Embryonic facial prominence (tissue), 1 donor: ENCODE data around the gene SYNE4.
"Not testable (repeated sequence)": the region's sequence is repeated elsewhere in the genome, so short reads cannot be mapped to it uniquely, and the experiment has no call there.

ENCODE experiments used
- DNase-seq: peaks from one replicate; pipeline ENCODE4 v3.0.0-alpha.2; 2016; ENCODE audit errors: extremely low spot score

The SYNE4 gene, protein sequence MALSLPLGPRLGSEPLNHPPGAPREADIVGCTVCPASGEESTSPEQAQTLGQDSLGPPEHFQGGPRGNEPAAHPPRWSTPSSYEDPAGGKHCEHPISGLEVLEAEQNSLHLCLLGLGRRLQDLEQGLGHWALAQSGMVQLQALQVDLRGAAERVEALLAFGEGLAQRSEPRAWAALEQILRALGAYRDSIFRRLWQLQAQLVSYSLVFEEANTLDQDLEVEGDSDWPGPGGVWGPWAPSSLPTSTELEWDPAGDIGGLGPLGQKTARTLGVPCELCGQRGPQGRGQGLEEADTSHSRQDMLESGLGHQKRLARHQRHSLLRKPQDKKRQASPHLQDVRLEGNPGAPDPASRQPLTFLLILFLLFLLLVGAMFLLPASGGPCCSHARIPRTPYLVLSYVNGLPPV

DNA sequence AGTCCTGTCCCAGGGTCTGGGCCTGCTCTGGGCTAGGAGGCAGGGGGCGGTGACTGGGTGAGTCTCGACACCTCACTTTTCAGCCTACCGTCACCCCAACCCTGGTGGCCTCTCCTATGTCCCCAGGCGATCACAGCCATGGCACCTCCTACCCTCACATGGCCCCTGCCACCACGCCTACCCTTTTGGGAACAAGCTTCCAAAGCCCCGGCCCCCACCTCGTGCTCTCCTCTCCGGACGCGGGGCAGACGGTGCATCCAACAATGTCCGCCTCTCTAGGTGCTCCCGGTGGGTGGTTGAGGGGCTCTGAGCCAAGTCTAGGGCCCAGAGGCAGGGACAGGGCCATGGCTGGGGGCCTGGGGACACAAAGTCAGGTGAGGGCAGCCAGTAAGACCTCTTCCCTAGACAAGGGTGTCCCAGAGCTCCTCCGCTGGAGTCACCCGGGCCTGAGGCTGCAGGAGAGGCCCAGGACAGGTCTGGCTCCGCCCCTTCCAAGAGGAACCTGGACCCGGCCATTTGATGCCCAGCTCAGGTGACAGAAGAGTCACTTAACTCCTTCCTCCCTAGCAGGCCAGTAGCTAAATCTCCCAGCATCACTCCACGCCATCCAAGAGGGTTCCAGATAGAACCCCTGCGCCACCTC, at the start of gene SYNE4:
Gene SYNE4 (minus strand): TSS at position 478 of the 643 bp plus-strand sequence. CDS start 132 bp downstream, at position 346.
- DNase-seq: no peak

DNA sequence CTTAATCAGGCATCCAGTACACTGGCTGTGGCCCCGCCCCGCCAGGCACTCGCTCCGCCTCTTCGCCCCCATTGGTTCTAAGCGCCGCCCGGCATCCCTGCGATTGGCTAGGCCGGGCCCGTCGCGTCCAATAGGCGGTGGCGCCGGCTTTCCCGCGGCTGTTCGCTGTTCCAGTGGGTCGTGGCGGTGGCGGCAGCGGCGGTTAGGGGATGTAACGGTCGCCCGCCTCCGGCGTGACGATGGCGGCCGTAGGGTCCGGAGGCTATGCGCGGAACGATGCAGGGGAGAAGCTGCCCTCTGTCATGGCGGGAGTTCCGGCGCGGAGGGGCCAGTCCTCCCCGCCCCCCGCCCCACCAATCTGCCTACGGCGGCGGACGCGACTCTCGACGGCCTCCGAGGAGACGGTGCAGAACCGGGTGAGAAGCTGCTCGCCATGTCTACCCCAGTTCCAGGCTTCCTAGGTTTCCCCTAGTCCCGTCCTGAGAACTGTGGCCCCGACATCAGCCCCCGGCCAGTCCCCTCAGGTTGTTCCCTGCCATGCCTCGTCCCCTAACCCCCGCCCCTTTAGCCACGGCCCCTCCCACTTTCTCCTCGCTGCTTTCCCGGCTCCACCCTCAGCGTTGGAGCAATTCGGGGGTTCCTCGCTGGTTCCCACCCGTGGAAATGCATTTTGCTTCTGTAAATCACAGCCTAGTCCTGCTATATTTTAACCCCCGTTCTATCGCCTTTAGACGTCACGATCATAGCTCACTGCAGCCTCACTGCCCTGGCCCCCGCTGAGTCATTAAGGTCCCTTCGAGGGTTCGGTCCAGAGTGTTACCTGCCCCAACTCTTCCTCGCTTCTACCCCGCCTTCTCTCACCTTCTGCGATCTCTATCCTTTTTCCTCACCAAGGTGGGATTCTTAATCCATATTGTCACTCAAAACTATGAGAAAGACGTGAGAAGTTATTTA, 46.4 kb upstream of the SYNE4 start, which contains the start of gene WDR62:
Gene WDR62 (plus strand): TSS at position 165 of the 954 bp plus-strand sequence. CDS start 75 bp downstream, at position 240.
- DNase-seq: peak; percentile 85

DNA sequence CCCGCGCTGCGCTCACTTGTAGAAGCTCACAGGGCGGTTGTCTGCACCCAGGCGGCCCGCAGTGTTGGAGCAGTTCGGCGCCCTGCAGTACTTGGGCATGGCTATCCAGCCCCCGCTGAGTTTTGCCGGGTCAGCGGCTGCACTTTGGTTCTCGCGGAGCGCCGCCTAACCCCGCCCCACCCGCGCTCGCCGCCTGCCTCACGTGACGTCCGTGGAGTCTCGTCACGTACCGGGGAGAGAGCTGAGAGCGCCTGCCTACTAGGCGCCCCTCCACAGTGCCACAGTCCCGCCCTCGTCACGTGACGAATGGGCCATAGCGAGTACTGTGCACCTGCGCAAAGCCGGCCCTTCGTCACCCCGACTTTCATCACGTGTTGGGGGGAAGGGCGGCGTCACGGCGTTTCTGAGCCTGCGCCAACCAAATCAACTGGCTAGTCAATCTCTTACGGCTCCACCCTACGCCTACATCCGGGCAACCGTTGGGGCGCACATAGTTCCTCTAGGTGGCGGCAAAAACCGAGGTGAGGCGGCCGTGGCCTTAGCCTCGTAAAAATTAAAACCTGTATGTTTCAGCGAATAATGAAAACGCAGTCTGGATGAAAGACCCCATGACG, 45.6 kb upstream of the SYNE4 start, which contains the start of gene THAP8:
Gene THAP8 (minus strand): TSS at position 167 of the 614 bp plus-strand sequence. CDS start 68 bp downstream, at position 99.
- DNase-seq: peak; percentile 98

DNA sequence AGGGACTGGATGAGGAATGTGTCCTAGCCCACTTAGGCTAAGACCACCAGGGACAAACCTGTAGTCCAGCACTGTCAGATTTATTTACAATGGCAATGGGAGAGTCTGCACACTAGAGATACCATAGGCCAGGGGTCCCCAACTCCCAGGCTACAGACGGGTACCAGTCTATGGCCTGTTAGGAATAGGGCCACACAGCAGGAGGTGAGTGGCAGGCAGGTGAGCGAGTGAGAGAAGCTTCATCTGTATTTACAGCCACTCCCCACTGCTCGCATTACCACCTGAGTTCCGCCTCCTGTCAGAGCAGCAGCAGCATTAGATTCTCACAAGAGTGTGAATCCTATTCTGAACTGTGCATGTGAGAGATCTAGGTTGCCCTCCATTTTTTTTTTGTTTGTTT, 43.0 kb upstream of the SYNE4 start:
- no peak for DNase-seq

DNA sequence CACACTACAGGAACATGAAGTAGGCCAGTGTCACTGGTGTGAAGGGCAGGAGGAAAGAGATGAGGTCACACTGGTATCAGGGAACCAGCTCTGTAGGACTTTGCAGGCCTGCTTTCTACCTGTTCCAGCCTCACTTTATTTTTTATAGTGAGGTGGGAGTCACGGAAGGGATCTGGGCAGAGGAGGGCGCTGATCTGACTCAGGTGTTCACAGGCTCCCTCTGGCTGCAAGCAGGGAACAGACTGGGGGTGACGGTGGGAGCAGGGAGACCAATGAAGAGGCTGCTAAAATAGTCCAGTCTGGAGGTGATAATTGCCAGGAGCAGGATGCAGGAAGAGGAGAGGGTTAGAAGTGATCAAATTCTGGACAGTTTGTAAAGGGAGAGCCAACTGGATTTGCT, 42.6 kb upstream of the SYNE4 start:
- no peak for DNase-seq

DNA sequence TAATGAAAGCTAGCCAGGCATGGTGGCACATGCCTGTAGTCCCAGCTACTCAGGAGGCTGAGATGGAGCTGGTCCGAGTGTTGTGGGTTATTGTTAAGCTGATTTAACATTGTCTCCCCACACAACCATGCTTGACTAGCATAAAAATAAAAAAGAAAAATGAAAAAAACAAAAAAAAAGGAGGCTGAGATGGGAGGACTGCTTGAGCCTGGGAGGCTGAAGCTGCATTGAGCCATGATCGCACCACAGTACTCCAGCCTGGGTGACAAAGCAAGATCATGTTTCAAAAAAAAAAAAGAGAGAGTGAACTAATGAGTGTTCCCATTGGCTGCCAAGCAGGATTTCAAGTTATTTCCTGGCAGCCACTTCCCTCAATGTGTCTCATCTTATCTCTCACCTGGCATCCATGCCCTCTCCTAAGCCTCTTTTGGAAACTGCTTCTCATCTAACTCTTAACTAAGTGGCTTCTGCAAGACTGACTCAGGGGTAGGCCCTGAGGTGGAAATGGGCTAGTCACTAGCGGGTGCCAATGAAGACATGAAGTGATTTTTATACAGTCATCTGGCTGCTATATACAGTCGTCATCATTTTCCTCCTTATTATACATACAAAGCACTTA, 40.6 kb upstream of the SYNE4 start:
- no peak for DNase-seq

DNA sequence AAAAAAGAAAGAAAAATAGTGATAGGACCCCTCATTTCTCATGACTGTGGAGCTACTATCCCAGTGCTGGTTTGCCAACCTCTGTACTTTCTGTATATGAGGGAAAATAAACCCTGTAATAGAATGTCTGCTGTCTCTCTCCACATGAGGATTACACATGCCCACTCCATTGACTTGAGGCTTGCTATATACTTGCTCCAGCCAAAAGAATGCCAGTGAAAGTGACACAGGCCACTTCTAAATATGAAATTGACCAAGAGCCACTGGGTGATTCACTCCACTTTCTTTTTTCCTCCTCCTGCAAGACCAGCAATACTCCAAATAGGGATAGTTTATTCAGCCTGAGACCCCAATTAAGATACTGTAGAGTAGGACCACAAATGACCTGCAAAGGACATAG, 39.2 kb upstream of the SYNE4 start:
- DNase-seq: no peak

DNA sequence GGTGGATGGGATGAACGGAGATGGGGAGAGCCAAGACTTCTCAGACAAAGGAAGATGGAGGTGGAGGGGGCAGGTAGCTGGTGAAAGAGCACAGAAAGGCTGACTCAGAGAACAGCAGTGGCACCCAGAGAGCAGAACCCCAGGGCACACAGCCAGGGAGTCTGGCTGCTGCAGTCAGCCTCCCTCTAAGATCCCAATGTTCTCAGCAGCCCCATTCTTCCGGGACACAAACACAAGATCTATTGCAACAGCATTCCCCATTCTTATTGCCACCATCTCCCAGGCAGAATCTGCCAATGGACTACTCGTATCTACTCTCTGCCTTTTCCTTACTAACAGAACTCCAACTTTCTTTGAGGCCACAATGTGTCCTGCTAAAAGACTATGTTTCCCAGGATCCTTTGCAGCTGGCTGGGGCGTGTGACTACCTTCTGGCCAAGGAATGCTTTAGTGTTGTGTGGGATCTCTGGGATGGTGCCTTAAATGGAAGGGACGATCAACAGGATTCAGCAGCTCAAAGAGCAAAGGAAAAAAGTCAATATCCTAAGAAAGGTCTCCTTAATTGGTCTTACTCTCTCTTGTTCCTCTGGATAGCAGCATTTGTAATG, 37.9 kb upstream of the SYNE4 start:
- no peak for DNase-seq

DNA sequence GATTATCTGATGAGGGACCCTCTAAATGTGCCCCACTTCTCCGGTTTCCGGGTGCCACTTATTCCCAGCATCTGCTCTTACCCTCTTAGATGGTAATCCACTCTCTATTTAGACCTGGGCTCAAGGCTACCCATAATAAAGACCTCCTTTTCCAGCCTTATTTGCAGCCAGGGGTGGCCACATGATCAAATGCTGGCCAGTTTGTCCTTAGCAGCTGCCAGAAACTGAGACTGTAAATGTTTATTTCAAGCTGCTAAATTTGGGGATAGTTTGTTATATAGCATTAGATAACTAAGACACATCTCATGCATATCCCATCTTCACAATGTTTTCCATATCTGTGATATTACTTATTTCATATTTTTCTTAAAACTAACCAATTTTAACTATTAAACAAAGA, 35.3 kb upstream of the SYNE4 start:
- DNase-seq: no peak

DNA sequence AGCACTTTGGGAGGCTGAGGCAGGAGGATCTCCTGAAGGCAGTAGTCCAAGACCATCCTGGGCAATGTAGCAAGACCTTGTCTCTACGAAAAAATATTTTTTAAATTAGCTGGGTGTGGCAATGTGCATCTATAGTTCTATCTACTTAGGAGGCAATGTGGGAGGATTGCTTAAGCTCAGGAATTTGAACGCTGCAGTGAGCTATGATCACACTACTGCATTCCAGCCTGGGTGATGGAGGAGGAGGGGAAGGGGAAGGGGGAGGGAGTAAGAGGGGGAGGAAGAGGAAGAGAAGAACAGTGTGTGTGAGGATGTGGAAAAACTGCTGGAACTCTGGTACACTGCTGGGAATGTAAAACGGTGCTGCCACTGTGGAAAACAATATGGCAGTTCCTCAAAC, 33.2 kb upstream of the SYNE4 start:
- DNase-seq: no peak

DNA sequence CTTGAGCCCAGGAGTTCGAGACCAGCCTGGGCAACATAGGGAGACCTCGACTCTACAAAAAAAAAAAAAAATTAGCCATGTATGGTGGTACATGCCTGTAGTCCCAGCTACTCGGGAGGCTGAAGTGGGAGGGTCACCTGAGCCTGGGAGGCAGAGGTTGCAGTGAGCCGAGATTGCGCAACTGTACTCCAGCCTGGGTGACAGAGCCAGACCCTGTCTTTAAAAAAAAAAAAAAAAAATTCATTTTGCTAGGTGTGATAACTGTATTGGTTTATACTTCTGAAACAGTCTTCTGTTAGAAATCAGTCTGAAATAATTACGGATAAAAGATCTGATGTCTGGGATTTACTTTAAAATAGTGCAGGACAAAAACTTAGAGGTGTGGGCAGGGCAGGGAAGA, 32.5 kb upstream of the SYNE4 start:
- not testable (repeated sequence) for DNase-seq

DNA sequence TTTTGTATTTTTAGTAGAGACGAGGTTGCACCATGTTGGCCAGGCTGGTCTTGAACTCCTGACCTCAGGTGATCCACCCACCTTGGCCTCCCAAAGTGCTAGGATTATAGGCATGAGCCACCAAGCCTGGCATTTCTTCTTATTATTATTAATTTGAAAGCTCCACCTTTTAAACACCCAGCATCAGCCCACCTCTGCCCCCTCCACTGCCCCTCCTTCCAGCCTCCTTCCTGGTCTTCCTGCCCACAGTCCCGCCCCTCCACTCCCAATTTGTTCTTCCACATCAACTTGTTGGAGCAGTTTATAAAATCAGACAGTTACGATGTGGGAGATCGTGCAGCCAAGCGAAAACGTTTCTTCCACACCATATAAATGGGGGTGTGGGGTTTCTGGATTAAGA, 31.9 kb upstream of the SYNE4 start:
- DNase-seq: no peak

DNA sequence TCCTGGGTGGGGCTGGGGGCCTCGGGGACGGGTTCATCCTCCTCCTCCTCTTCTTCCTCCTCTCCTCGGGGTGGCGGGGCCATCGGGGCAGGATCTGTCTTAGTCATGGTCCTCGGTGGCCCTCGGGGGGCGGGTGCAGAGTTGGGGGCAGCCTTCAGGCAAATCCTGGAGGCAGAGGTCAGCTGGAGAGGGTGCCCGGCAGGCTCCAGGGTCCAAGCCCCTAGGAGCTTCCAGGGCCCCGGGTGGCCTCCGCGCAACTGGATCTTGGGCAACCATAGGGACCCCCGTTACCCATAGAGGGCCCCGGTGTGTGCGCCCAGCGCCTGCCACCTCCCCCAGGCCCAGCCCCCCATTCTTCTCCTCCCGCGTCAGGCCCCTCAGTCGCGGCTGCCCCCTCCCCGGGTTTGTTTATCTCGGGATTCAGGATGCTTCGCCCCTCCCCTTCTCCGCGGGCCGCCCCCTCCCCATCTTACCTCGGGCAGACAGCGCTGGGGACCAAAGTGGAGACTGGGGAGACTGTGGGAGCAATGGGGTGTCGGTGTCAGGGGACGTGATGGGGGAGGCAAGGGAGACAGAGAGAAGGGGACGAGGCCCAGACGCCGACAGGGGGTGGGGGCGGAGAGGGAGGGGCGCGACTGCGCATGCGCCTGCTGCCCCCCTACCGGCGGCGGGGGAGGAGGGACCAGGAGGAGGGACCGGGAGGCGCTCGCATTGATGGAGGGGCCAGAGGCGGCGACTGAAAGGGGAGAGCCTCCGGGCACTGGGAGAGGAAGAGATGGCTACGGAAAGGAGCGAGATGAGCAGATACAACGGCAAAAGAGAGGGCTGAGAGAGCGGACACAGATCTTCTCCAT, 23.9 kb upstream of the SYNE4 start, which contains the start of gene CLIP3:
Gene CLIP3 (minus strand): TSS at position 623 of the 854 bp plus-strand sequence. CDS start 516 bp downstream, at position 107.
- DNase-seq: no peak

DNA sequence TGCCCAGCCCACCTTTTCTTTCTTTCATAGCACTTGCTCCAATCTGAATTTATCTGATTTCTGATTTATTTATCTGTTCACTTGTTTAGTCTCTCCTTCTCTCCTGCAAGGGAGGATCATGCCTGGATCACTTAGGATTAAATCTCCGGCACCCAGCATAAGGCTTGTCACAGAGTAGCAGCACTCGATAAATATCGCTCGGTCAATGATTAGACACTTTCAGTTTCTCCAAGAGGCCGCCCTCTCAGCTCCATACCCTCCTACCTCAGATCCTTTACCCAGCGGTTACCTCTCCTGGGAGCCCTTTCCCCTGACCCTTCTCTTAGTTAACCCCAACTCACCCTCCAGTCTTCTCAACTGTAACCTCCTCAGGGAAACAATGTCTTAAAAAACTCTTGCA, 22.7 kb upstream of the SYNE4 start:
- DNase-seq: no peak

DNA sequence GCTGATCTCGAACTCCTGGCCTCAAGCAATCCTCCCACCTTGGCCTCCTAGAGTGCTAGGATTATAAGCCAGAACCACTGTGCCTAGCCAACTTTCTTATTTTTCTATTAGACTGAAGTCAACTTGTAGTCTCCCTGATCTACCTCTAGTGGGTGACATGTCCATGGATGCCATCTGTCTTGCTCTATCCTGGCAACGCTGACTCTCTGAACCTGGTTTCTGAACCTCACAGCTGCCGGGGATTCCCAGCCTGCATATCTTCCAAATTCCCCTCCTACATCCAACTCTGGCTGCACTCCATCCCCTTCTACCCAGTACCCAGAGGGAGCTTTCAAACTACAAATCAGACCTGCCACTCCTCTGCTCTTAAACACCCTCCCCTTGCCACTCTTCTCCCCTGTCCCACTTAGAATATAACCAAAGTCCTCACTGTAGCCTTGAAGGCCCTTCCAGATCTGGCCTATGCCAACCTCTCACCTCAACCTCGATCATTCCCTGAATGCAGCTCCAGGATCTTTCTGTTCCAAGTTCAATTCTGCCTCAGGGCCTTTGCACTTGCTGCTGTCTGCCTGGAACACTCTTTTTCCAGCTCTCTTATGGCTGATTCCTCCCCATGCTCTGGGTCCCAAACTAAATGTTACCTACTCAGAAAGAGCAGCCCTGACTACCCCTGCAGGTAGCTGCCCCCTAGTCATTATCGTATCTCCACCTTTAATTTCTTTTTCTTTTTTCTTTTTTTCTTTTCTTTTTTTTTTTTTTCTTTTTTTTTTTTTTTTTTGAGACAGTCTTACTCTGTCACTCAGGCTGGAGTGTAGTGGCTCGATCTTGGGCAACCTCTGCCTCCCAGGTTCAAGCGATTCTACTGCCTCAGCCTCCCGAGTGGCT, 21.9 kb upstream of the SYNE4 start:
- no peak for DNase-seq

DNA sequence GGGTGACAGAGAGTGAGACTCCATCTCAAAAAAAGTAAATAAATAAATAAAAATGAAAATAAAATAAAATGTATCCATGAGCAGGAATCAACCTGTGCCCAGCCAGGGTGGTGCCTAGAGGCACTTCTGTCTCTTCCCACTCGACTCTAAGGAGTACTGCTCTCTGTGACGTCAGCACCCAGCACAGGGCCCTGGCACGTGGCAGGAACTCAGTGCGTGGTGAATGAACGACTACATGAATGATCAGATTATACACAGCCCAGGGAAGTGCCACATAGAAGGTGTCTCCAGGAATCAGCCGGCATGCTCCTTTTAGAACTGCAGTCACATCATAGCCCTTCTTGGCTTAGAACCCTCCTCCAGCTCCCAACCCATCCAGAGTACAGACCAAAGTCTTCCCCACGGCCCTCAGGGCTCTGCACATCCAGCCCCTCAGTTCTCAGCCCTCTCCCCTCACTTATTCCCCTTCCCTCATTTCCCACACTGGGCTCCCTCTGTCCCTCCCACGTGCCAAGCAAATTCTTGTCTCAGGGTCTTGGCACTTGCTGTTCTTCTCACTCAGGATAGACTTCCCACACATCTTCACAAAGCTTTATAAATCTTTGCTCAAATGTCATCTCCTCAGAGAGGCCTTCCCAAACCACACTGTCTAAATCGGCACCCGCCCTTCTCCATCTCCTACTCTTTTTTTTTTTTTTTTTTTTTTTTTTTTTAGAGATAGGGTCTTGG, 19.9 kb upstream of the SYNE4 start:
- DNase-seq: no peak

DNA sequence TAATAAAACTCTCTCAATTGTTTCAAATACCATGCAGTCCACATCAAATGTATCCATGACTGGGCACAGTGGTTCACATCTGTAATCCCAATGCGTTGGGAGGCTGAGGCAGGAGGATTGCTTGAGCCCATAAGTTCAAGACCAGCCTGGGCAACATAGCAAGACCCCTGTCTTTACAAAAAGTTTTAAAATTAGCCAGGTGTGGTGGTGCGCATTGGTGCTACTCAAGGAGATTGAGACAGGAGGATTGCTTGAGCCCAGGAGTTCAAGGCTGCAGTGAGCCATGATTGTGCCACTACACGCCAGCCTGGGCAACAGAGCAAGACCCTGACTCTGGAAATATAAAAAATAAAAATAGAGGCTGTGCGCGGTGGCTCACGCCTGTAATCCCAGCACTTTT, 19.1 kb upstream of the SYNE4 start:
- DNase-seq: no peak
